Measurements from ENCODE around the gene MRPS23. TPM values are rescaled to one million over a fixed set of nuclear protein-coding genes. Genes with fewer than 3 reads are reported as not detected.

The MRPS23 gene
- total and polyA plus RNA-seq, 2 of the 13 experiments (the other 11 are each of a cell fraction or from before 2014, with no cell fraction given), result 63.2 to 181 TPM

GRCh38 chr17:57879437-57880085, 29.7 kb upstream of the MRPS23 start (continued):
- TF ChIP-seq E2F5 (CRISPR knock-in tag; conservative IDR thresholded peaks at IDR 0.05) (no peak), XRCC5 (optimal IDR thresholded peaks at IDR 0.05; ENCODE audit: low read length) (peak; percentile 14), ZNF713 (CRISPR knock-in tag; IDR thresholded peaks at IDR 0.05) (no peak), NPAS2 (CRISPR knock-in tag; IDR thresholded peaks at IDR 0.05; ENCODE audit: borderline replicate concordance) (no peak), ZNF256 (CRISPR knock-in tag; conservative IDR thresholded peaks at IDR 0.05) (no peak), SMAD3 (CRISPR knock-in tag; IDR thresholded peaks at IDR 0.05) (no peak), NR0B2 (CRISPR knock-in tag; IDR thresholded peaks at IDR 0.05) (no peak), NFRKB (IDR thresholded peaks at IDR 0.05) (no peak), ZNF788 (CRISPR knock-in tag; IDR thresholded peaks at IDR 0.05; ENCODE audit: borderline replicate concordance) (no peak; the same call in 1 of the 2 replicates), NFKB2 (CRISPR knock-in tag; IDR thresholded peaks at IDR 0.05; ENCODE audit: borderline replicate concordance) (no peak), ZNF17 (CRISPR knock-in tag; IDR thresholded peaks at IDR 0.05) (no peak), ZBTB14 (CRISPR knock-in tag; IDR thresholded peaks at IDR 0.05) (no peak), ZNF329 (CRISPR knock-in tag; IDR thresholded peaks at IDR 0.05; ENCODE audit: low read depth) (no peak), MAF1 (CRISPR knock-in tag; IDR thresholded peaks at IDR 0.05; ENCODE audit: borderline replicate concordance) (no peak), ZSCAN30 (CRISPR knock-in tag; IDR thresholded peaks at IDR 0.05) (no peak), XBP1 (CRISPR knock-in tag; IDR thresholded peaks at IDR 0.05) (no peak), ZBTB37 (CRISPR knock-in tag; IDR thresholded peaks at IDR 0.05) (no peak), ZNF691 (CRISPR knock-in tag; IDR thresholded peaks at IDR 0.05; ENCODE audit: borderline replicate concordance, low read depth) (no peak; the same call in 1 of the 2 replicates), LCORL (IDR thresholded peaks at IDR 0.05) (no peak), LCORL (CRISPR knock-in tag; IDR thresholded peaks at IDR 0.05) (peak; percentile 70; the same call in 1 of the 2 replicates), CENPX (CRISPR knock-in tag; IDR thresholded peaks at IDR 0.05) (no peak), ZNF75D (CRISPR knock-in tag; IDR thresholded peaks at IDR 0.05; ENCODE audit: borderline replicate concordance) (no peak), ZNF333 (CRISPR knock-in tag; IDR thresholded peaks at IDR 0.05; ENCODE audit: borderline replicate concordance) (no peak), HNRNPK (IDR thresholded peaks at IDR 0.05; ENCODE audit: low read depth, low read length, poor library complexity, severe bottlenecking) (no peak), SKI (IDR thresholded peaks at IDR 0.05; ENCODE audit: partially characterized antibody) (peak; percentile 12), ZNF20 (CRISPR knock-in tag; IDR thresholded peaks at IDR 0.05) (no peak), MEIS2 (CRISPR knock-in tag; IDR thresholded peaks at IDR 0.05) (no peak), SMARCE1 (IDR thresholded peaks at IDR 0.05; ENCODE audit: borderline replicate concordance) (no peak)

Measured in HepG2 (cell line).